ENCODE measurements around the gene RPS6KA2.

RPS6KA2 gene

GRCh38 chr6:166483026-166483425, 144.0 kb downstream of the RPS6KA2 start:
- DNase-seq = no peak

GRCh38 chr6:166478782-166479592, 148.1 kb downstream of the RPS6KA2 start:
- DNase-seq = no peak

- no peak for DNase-seq
Measured at GRCh38 chr6:166477647-166478365, 149.2 kb downstream of the RPS6KA2 start.

GRCh38 chr6:166476634-166477215, 150.3 kb downstream of the RPS6KA2 start:
- no peak for DNase-seq

- DNase-seq = no peak
Measured at GRCh38 chr6:166476061-166476591, 150.9 kb downstream of the RPS6KA2 start.

GRCh38 chr6:166474721-166475565, 152.1 kb downstream of the RPS6KA2 start:
- no peak for DNase-seq

GRCh38 chr6:166473886-166474571, 153.0 kb downstream of the RPS6KA2 start:
- no peak for DNase-seq

GRCh38 chr6:166472636-166473035, 154.4 kb downstream of the RPS6KA2 start:
- DNase-seq = no peak

- no peak for DNase-seq
Measured at GRCh38 chr6:166471797-166472260, 155.2 kb downstream of the RPS6KA2 start.

- DNase-seq = no peak
Measured at GRCh38 chr6:166470863-166471410, 156.1 kb downstream of the RPS6KA2 start.

GRCh38 chr6:166470029-166470862, 156.8 kb downstream of the RPS6KA2 start:
- no peak for DNase-seq

GRCh38 chr6:166469426-166469961, 157.6 kb downstream of the RPS6KA2 start:
- DNase-seq = no peak

GRCh38 chr6:166467436-166468000, 159.5 kb downstream of the RPS6KA2 start:
- DNase-seq = no peak

GRCh38 chr6:166466178-166467122, 160.6 kb downstream of the RPS6KA2 start:
- no peak for DNase-seq

GRCh38 chr6:166465671-166466087, 161.4 kb downstream of the RPS6KA2 start:
- no peak for DNase-seq

GRCh38 chr6:166465003-166465399, 162.1 kb downstream of the RPS6KA2 start:
- DNase-seq = no peak

GRCh38 chr6:166464068-166465002, 162.7 kb downstream of the RPS6KA2 start:
- DNase-seq = no peak
